GM19328 (cell line): ENCODE measurements around the gene PLXNA2.

ENCODE experiments used
- ATAC-seq: cut with Tn5 transposase; IDR thresholded peaks from one replicate; pipeline ENCODE4 v1.9.1; 2021; ENCODE audit warnings: mild to moderate bottlenecking, moderate library complexity; ENCODE audit not compliant: unreplicated experiment

The PLXNA2 gene

DNA sequence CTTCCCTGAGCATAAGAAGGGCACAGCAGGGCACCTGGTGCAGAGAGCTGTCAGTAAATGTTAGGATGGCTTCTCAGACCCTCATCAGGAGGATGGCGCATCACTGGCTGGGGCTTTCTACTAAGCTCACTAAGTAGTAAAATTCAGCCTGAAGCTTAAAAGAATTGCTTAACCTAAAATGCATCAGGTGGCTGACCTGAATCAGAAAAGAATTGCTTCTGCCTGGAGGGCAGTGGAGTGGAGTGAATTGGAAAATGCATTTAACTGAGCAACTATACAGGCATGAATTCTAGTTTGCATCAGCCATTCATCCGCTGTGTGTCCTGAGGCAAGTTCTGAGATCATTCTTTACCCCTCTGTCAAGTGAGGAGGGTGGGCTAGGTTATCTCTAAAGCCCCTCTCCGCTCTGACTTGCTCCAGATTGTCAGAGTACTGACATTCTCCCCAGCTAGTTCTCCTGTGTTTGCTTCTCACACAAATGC is 191.2 kb downstream of the PLXNA2 start:
- ATAC-seq = no peak

DNA sequence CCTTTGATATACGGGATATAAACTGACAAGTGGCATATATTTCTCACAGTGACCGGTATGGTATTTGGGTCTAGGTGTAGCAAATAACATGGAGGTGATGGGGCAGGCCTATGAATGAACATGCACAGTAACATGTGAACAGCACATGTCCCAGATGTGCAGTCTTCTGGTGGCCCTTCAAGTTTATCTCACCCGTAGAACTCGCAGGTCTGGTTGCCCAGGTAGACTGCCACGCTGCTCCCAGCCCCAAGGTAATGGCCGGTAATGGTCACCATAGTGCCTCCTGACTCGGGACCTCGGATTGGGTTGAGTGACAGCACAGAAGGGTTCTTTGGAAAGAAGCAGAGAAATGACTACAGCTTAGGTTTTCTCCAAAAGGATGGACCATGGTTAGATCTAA is 192.0 kb downstream of the PLXNA2 start:
- ATAC-seq = no peak

DNA sequence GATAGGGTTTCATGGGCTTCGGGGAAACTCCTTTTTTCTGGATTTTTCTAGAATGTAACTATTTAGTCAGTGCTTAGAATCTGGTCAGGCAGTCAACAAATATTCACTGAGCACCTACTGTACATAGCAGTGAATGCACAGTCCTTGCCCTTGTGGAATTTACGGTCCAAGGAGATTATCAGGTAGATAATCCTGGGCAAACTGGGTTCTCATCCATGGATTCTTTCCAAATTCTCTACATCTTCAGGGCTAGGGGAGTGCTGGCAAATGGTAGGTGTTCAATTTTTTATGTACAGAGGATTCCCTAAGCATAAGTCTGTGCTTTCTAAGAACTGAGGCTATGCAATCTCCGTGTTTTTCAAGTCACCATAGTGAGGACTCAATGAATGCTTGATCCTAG is 192.5 kb downstream of the PLXNA2 start:
- ATAC-seq = no peak

DNA sequence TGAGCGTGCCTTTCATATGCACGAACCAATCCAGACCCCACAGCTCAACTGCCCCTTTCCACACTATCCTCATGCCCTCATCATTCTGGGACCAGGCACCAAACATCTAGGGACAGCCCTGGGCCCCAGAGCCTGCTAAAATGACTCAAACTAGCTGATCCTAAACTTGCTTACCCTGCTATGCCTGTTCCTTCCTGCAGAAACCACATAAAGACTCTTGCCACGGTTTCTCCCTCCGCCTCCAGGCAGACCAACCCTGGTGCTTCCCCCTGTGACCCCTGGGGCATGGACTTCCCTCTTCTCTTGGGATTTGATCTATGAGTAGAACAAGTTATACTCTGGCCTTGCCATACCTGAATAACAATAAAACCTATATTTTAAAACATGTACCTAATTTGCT is 195.3 kb downstream of the PLXNA2 start:
- no peak for ATAC-seq

DNA sequence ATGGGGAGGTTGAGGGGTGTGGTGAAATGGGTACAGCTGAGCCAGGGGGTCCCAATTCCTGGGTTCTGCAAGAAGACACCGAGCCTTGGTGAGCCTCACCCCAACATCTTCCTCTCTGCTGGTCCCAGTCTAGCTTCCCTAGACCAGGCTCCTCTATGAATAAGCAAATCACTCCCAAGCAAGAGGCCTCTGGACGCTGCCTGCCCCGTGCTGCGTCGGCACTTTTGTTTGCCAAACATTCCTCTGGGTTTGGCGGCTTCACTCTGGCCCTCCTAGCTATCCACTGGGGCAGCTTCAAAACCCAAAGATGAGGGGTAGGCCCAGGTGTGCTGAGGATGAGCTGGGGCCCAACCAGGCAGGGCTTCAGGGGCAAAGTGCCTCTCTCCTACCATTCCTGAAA is 196.2 kb downstream of the PLXNA2 start:
- no peak for ATAC-seq

DNA sequence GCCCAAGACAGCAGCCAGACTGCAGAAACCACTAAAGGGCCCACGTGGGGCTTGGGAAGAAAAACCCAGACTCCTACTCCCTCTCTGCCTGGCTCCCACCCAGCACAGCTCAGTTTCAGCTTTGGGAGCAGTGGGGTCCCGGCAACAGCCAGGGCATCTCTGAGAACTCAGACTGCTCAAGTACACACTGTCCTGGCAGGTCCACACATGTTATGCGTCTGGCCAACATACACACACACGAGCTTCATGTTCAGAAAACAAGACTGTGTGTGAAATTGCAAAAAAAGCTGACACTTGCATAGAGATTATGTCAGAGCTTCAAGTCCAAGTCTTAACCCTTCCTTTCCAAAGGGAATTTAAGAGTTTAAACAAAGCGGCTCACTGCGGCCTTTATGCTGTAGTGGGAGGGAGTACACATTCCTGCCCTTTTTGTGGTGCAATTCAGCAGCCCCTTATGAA is 196.7 kb downstream of the PLXNA2 start:
- no peak for ATAC-seq

DNA sequence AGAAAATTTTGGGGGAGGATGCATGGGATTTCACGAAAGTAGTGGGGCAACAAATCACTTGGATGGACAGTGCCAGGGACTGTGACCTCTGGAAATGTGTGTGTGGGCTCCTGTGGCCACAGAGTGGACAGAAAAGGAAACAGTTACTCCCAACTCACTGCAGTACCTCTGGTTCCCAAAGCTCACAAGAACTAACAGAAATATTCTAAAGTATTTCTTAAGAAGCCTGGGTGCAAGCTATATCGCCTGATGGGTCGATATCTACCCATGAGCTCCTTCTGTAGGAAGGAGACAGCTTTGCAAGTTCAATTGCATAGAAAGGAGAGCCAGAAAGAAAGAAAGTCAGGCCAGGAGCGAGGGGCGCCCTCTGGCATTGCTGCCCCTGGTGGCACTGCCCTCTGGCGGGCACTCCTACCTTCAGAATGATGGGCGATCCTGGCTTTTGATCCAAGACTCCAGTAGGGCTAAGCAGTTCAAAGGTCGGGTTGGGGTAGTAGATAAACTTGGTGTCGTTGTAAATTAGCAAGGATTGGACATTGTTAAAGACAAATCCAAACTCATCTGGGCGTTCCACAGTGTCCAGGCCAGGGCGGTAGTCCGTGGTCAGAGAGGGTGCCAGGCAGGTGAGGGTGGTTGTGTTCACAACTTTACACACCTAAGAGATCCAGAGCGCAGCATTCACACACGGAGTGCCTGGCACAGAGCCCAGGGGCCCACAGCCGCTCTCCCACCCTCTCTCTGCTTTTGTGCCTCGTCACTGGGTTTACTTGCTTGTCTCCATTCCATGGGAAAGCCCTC is 198.5 kb downstream of the PLXNA2 start:
- no peak for ATAC-seq

DNA sequence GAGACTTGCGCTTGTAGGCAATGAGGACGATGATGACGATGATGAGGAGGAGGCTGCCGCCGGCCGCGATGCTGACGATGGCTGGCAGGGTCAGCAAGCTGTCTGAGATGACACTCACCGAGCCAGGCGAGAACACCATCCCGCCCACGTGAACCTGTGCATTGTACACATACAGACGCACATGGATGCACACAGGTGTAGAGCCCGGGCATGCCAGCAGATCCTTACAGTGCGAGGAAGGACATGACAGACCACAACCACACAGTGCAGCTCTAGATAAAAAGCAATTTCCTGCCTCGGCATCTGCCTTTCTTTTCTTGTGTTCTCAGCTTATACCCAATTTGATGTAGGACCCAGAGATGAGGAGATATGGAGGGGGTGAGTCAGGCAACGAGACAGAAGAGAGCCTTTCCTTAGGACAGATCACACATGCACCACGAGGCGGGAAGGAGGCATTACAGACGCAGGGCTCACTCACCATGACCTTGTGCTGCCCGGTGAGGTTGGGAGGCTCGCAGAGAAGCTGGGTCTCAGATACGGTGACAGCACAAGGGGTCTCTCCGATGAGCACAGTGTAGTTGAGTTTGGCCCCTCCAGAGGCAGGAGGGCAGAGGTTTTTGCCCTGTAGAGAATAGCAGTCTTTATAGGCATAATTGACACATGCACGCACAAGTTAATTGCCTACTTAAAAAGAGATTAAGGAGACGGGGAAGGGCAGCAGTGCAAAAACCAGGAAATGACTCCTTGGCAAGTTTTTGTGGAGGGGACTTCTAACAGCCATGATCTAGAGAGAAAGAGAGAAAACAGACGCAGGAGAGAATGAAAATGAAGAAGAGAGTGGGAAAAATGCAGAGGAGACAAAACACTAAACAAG is 199.4 kb downstream of the PLXNA2 start:
- ATAC-seq = no peak

DNA sequence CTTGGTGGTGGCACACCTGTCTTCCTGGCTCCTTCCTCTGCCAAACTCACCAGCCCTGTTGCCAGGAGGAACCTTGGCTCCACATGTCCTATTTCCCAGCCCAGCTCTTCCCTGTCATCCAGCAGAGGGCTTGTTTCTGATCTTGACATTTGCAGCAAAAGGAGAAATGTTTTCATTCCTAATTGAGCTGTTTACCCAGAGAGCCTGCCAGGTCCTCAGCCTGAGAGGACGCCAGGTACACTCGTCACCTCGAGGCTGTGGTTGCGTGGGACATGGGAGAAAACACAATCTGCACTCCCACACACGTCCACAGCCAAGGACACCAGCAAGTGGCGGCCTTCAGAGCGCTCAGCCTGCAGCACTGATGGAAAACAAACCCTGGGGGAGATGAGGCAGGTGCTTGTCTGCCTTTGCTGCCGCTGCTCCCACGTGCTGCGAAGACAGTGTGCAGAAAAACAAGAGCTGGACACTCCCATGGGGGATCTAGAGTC is 200.4 kb downstream of the PLXNA2 start:
- ATAC-seq = no peak

DNA sequence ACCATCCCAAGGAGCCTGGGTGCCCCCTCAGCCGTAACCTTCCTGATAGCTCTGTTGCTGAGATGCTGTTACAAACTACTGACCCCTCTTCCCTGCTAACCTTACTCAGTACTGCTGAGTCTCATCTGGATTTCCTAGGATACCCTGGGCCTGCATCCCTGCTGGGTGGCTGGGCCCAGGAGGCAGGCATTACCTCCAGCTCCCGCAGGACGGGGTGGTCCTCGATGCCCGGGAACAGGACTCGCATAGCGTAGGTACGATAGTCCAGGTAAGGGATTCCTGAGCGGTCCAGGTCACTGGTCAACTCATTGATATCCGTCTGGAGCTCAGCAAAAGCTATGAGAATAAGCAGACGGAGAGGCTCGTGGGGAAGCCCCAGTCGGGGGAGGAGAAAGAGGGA is 201.3 kb downstream of the PLXNA2 start:
- no peak for ATAC-seq

DNA sequence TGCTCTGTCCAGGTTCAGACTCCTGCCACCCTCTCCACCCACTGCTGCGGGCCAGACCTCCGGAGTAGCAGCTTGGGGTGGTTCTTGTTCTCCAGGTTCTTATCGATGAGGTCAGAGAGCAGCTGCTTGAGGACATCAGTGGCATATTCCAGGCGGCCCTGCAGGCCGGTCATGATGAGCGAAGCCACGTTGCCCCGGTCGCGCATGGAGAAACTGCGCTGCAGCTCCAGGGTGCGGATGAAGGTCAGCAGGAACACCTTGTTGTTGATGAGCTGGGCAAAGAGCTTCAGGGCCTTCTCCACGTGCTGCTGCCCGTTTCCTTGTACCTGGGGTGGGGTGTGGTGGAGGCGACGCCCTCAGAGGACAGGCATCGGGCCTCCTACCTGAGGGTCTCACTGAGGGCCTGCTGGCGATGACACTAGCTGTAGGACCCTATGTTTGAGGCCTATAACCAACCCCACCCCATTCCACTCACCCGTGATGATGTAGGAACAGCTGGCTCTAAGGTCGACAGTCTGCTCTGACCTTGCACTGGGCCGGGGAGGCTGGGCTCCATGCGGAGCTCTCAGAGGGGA is 202.1 kb downstream of the PLXNA2 start:
- no peak for ATAC-seq

DNA sequence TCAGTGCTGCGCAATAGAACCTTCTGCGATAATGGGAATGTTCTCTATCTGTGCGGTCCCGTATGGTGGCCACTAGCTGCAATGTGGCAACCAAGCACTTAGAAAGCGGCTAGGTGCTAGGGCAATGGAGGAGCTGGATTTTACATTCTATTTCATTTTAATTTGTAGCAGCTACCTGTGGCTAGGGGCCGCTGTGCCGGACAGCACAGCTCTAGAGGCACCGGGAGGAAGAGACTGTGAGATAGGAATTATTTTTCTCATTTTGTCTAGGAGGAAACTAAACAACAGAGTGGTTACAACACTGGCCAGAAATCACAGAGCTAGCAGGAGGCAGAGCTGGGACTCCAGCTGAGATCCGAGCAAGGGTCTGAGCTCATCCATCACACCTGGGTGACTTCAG is 202.7 kb downstream of the PLXNA2 start:
- ATAC-seq = no peak

DNA sequence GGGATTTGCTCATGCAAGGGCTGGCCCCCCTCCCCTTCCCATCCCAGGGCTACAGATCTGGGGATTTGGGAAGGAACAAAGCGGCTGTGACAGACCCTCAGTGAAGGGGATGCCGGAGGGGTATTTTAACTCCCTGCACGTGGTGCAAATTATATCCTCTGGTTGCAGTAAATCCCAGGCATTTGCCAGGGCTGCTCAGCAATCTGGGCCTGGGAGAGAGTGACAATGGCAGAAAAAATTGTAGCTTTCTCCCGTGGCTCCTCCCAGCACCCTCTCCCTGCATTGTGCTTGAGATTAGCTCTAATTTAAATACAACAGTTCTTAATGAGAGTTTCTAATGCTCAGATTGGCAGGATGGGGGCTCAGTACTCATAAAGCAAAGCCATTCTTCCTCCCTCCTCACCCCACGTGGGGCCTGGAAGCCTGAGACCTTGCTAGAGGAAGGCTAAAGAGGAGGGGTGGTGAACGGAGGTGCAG is 203.3 kb downstream of the PLXNA2 start:
- ATAC-seq = no peak

DNA sequence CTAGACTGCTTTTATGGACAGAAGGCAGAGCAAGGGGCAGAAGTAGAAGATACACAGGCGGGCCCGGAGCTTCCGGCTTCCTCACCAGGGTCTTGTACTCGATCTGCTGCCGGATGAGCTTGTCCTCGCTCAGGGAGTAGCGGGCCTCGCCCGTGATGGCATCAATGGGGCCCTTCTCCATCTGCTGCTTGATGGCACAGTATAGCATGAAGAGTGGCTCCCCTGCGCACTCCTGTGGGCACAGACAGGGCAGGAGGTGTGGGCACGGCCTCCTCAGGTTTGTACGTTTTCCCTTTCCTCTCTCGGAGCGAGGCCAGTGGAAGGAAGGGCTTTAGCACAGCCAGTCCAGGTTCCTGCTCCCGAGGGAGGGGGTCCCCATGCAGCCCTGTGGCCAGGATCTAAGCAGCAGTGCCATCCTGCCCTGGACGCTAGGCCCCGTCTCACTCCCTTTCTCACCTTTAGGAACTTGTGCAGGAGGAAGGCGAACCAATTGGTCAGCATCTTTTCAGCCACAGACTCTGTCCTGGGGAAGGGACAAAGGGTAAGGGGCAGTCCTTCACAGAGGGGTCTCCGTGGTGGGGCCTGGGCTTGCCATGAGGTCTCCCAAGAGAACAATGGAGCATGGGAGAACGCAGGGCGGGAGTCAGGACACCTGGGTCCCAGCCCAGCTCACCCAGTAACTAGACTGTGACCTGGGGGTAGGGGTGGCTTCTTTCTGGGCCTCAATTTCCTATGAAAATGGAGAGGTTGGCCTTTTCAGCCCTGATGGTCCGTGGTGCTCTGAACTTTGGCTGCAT is 204.4 kb downstream of the PLXNA2 start:
- ATAC-seq = no peak

DNA sequence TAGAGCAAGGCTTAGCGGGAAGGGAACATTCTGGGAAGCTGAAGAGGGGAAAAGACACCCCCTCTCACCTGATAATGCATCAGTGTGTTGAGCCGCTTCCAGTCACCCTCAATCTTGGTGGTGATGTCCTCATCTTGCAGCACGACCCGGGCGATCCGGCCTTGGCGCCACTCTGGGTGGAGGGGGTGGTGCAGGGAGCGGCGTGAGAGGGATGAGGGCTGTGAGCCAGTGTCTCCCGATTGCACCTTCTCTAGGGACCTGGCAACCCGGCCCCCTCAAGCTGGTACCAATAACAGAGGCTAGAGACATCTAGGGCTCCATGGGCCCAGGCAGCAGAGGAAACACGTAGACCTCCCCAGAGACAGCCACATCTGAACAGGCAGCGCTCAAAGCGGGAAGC is 205.9 kb downstream of the PLXNA2 start:
- no peak for ATAC-seq

DNA sequence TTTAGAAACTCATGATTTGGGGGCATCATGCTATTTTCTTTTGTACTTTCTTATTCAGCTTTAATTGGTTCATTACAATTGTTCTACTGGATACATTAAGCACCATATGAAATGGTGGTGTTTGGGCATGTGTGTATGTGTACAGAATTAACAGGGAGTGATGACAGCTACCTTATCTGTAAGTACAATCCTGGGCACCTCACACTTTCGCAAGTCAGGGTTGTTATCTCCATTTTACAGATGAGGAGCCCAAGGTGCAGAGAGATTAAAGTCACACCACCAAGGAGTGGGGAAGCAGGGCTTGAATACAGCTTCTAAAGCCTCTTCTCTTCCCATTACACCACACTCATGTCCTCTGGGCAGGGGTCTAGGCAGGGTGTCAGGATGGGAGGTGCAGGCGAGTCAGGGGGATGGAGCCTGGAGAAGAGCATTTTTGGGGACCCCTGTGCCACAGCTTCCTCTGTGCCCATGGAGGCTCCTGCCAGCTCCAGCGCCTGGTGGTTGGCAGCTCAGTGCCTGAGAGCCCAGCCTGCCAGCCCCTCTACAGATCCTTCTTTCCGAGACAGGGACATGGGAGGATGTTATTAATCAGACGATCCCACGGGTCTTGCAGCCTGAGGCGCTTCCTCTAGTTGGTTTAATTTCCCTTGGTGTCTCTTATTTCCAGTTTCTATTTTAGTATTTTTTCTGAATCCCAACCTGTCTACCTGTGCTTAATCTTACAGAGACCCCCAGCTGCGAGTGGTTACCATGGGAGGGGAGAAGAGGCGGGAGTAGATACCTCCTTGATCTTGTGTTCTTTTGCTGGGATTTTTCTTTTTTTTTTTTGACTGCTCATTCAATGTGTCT is 207.0 kb downstream of the PLXNA2 start:
- ATAC-seq = no peak

DNA sequence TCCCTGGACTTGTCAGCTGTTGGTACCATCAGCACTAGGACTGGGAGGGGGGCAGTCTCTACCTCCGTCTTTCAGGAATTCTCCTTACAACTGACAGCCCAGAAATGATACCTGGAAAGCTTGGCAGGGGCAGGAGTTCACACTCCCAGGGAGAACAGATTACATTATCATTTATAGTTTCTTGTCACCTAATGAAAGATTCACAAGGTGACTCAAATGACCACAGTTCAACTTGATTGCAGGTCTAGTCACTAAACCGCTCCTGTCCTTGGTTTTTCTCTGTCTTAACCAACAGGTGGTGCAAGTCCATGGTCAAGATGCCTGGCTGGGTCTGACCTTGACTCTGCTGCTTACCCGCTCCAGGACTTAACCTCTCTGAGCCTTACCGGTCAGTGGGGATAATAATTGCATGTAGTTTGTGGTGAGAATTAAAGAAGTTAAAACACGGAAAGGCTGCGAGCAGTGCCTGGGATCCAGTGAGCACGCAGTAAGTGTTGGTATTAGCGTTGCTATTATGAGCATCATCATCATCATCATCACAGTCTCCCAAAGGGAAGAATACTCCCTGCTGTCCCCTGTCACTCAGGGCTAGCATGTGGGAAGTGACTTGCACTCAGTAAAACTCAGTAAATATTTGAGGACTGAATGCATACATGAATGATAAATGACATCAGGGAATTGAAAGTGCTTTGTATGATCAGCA is 207.9 kb downstream of the PLXNA2 start:
- no peak for ATAC-seq

DNA sequence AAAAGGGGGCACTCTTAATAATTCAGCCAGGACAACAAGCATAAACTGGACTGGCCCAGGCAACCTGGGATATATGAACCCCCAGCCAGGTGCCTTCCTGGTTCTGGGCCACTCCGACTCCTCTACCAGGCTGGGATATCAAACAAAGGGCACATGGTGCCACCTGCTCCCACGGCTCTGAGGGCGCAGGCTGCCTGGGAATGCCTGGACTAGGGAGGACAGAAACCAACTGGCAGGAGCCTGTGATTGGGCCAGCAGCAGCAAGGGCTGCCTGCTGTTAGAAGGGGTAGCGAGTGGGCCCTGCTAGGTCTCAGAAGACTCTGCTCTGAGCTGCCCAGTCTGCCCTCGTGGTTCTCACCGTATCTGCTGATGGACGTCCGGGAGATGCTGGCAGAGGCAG is 210.0 kb downstream of the PLXNA2 start:
- no peak for ATAC-seq

DNA sequence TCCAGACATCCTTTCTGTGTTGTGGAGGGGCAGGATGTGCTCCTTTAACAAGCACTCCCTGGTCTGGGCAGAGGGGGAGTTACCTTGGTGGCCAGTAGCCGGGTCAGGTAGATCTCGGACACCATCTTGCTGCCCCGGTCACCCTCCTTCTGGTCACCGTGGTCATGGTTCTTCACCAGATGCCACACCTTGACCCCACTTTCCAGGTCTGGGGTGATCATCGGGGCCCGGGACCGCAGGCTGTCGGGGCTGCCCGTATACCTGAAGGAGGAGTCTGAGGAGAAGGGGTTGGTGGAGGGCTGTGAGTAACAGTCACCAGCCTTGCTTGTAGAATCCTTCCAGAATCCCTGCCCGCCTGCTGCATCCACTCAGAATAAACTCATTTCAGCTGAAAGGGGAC is 210.9 kb downstream of the PLXNA2 start:
- no peak for ATAC-seq
